Astrocyte (in vitro differentiated cells and primary cell): ENCODE results near the gene SHB.

Source experiments
- CTCF ChIP-seq: IDR thresholded peaks from 2 replicates; pipeline ENCODE4 v1.5.1; 2011; ENCODE audit warnings: low read depth, mild to moderate bottlenecking, inconsistent platforms, low read length, moderate library complexity; ENCODE audit not compliant: insufficient read depth
- EZH2 ChIP-seq: IDR thresholded peaks from 2 replicates; pipeline ENCODE4 v1.6.1; 2012; ENCODE audit warnings: mild to moderate bottlenecking, low read length, inconsistent platforms; ENCODE audit not compliant: insufficient read depth

GRCh38 chr9:38086496-38086895 is 17.5 kb upstream of the SHB start:
- TF ChIP-seq CTCF (no peak), EZH2 (no peak)
